ENCODE results near the gene TNRC6B.

DNA sequence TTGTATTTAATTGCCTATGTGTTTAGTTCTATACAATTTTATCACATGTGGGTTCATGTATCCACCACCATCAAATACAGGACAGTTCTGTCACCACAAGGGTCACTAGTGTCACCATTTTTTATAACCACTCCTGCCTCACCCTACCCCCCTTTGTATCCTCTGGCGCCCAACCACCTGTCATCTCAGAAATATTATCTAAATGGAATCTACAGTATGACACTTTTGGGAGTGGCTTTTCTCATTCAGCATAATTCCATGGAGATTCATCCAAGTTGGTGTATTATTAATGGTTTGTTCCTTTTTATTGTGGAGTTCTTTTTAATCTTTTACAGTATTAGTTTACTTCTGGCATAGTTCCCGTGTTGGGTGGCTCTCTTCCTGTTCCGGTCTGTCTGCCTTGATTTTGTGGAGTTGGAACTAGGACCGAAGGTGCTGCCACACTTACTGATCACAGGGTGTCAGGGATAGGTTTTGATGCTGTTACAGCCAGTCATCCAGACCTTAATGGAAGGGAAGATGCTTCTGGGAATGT is 58.5 kb downstream of the TNRC6B start:
- TF ChIP-seq, protein P1, sequence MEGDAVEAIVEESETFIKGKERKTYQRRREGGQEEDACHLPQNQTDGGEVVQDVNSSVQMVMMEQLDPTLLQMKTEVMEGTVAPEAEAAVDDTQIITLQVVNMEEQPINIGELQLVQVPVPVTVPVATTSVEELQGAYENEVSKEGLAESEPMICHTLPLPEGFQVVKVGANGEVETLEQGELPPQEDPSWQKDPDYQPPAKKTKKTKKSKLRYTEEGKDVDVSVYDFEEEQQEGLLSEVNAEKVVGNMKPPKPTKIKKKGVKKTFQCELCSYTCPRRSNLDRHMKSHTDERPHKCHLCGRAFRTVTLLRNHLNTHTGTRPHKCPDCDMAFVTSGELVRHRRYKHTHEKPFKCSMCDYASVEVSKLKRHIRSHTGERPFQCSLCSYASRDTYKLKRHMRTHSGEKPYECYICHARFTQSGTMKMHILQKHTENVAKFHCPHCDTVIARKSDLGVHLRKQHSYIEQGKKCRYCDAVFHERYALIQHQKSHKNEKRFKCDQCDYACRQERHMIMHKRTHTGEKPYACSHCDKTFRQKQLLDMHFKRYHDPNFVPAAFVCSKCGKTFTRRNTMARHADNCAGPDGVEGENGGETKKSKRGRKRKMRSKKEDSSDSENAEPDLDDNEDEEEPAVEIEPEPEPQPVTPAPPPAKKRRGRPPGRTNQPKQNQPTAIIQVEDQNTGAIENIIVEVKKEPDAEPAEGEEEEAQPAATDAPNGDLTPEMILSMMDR (IDR thresholded peaks at IDR 0.05; ENCODE audit: low read length) = no peak
- no peak for TF ChIP-seq EZH2 (IDR thresholded peaks at IDR 0.05; ENCODE audit: borderline replicate concordance, low read length)

Data from OCI-LY1 (cell line).